Esophagus squamous epithelium (tissue), 4 donors: ENCODE results near the gene LGSN.

ENCODE experiments used
- CTCF ChIP-seq, 6 experiments: fragments of 450-650 bp in 4 of 6; fragments of 200-600 bp in 2 of 6; sonication (generic) in 2 of 6; IDR thresholded peaks; one replicate each; pipeline ENCODE4 v1.5.1; 2016 to 2019; ENCODE audit warnings: antibody characterized with exemption in 6 of 6, mild to moderate bottlenecking in 4 of 6, moderate library complexity in 4 of 6
- POLR2A ChIP-seq, 4 donors: fragments of 450-650 bp; IDR thresholded peaks; one replicate each; pipeline ENCODE4 v1.6.1; 2017; ENCODE audit warnings: antibody characterized with exemption in 4 of 4, mild to moderate bottlenecking in 4 of 4, moderate library complexity in 3 of 4

- TF ChIP-seq CTCF (IDR thresholded peaks at IDR 0.05) (no peak), POLR2A (IDR thresholded peaks at IDR 0.05) (no peak)
These were observed 27.8 kb upstream of the LGSN start for GRCh38 chr6:63347599-63347998.
